ENCODE measurements around the gene PDP2. TPM values are rescaled to one million over a fixed set of nuclear protein-coding genes. Genes with fewer than 3 reads are reported as not detected.

The PDP2 gene
- total and polyA plus RNA-seq, 2 of the 4 experiments (the other 2 are of a cell fraction) = 5.3 to 16.8 TPM

- H3K27me3 ChIP-seq (ENCODE audit: control insufficient read depth, insufficient read depth, low read length) = no peaks in the 10 kb centered on the region
- peaks cover 15% of the 10 kb centered on the region for H3K4me1 ChIP-seq (ENCODE audit: control insufficient read depth, insufficient read depth, low read length)
- H2AK5ac ChIP-seq (ENCODE audit: low read depth, low read length) = no peak overlapping the region
- no peak overlapping the region for H3K23ac ChIP-seq (ENCODE audit: low read depth, low read length)
- H3K9me1 ChIP-seq (ENCODE audit: insufficient read depth, low read length) = peaks cover 13% of the 10 kb centered on the region
- peaks cover 10% of the 10 kb centered on the region; the same call in 1 of the 2 replicates for H4K20me1 ChIP-seq (ENCODE audit: insufficient read depth, low read length)
- H2AK9ac ChIP-seq (replicated peaks; ENCODE audit: low read depth, low read length, poor library complexity) = no peak overlapping the region
- intact Hi-C loops (cut with micrococcal nuclease) = no loop called here
- no peak overlapping the region for H3K9ac ChIP-seq (ENCODE audit: low read depth, low read length)
- WGBS, 2 experiments (ENCODE audit: extremely low coverage in 2 of 2, insufficient read length in 1 of 2) = 100% methylated on average over 1 of the region's 6 CpGs; no CpG with 5 or more reads in 1 of the 2 experiments
- CTCF ChIA-PET = no interaction called here
- ATAC-seq (ENCODE audit: low read depth) (no peak), DNase-seq (no peak)
- H3K4me2 ChIP-seq (ENCODE audit: low read depth, low read length) = no peak overlapping the region
- no peak overlapping the region for H2AFZ ChIP-seq (replicated peaks; ENCODE audit: low read length, poor library complexity)
- no peaks in the 10 kb centered on the region for H3K9me3 ChIP-seq (ENCODE audit: control insufficient read depth, insufficient read depth, low read length)
- H3K27ac ChIP-seq (ENCODE audit: insufficient read depth, low read length) = no peak overlapping the region
- H3K4ac ChIP-seq (ENCODE audit: low read depth, low read length) = no peak overlapping the region
- no peak overlapping the region for H4K91ac ChIP-seq (ENCODE audit: insufficient read depth, low read depth, low read length)
- dilution Hi-C loops (cut with HindIII; ENCODE audit: low sequenced_read_pairs, unreplicated experiment) = no loop called here
- H2BK120ac ChIP-seq (ENCODE audit: low read depth, low read length) = no peak overlapping the region
- no peak overlapping the region for H3K56ac ChIP-seq (ENCODE audit: extremely low read depth, insufficient read depth, low read length)
- POLR2A ChIA-PET (ENCODE audit: unreplicated experiment) = no interaction called here
- TF ChIP-seq FOS (IDR thresholded peaks at IDR 0.05; ENCODE audit: low read depth, low read length) (no peak), NFE2L2 (IDR thresholded peaks at IDR 0.05; ENCODE audit: low read depth, low read length) (no peak), MXI1 (IDR thresholded peaks at IDR 0.05; ENCODE audit: borderline replicate concordance, low read depth, low read length) (no peak), MAFK (IDR thresholded peaks at IDR 0.05; ENCODE audit: low read depth, low read length) (no peak), CEBPB (IDR thresholded peaks at IDR 0.05; ENCODE audit: low read depth, low read length) (no peak)
- no peak overlapping the region for H2BK15ac ChIP-seq (ENCODE audit: low read depth, low read length)
- peaks cover 4 to 23% of the 10 kb centered on the region in 2 experiments; a peak in 2 of 4 replicates for H3K79me1 ChIP-seq (ENCODE audit: low read depth in 1 of 2, low read length in 2 of 2)
- no peak overlapping the region for H3K4me3 ChIP-seq (ENCODE audit: insufficient read depth, low read depth, low read length)
- in situ Hi-C loops (cut with MboI; ENCODE audit: low sequenced_read_pairs) = no loop called here
- no peak overlapping the region for H4K5ac ChIP-seq (ENCODE audit: low read depth, low read length)
- H3K18ac ChIP-seq (ENCODE audit: low read depth, low read length) = no peak overlapping the region
- H3K14ac ChIP-seq (replicated peaks; ENCODE audit: low read depth, low read length) = no peak overlapping the region
- BruUV-seq (replicated peaks) = no TSS peak
- peaks cover 19% of the 10 kb centered on the region for H3K36me3 ChIP-seq (ENCODE audit: control insufficient read depth, insufficient read depth, low read length)
- no peak overlapping the region for H2BK20ac ChIP-seq (ENCODE audit: low read depth, low read length)
- H2BK5ac ChIP-seq (ENCODE audit: low read depth, low read length, poor library complexity, severe bottlenecking) = no peak overlapping the region
- no peak overlapping the region for H4K8ac ChIP-seq (ENCODE audit: low read depth in 2 of 2, low read length in 2 of 2)
These were observed 8.6 kb downstream of the PDP2 start for GRCh38 chr16:66888647-66889615.
